ENCODE data around the gene AHNAK.

DNA sequence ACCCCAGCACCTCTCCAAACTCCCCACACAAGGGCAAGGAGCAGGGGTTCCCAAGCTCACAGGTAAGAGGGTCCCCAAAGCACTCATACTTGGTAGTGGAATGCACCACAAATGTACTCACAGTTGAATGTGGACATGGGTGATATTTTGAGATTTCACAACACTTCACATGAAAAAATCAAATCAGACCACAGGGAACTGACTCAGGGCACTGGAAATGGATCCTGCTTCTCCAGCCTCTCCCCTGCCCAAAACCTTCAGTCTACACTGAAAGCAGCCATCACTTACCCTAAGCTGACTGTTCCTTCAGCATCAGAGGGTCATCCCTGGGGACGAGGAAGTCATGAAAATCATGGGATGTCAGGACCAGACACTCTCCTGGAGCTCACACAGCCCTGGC lies 87.5 kb downstream of the AHNAK start:
- no peak for TF ChIP-seq POLR2A (IDR thresholded peaks at IDR 0.05)
- TF ChIP-seq, protein P1, sequence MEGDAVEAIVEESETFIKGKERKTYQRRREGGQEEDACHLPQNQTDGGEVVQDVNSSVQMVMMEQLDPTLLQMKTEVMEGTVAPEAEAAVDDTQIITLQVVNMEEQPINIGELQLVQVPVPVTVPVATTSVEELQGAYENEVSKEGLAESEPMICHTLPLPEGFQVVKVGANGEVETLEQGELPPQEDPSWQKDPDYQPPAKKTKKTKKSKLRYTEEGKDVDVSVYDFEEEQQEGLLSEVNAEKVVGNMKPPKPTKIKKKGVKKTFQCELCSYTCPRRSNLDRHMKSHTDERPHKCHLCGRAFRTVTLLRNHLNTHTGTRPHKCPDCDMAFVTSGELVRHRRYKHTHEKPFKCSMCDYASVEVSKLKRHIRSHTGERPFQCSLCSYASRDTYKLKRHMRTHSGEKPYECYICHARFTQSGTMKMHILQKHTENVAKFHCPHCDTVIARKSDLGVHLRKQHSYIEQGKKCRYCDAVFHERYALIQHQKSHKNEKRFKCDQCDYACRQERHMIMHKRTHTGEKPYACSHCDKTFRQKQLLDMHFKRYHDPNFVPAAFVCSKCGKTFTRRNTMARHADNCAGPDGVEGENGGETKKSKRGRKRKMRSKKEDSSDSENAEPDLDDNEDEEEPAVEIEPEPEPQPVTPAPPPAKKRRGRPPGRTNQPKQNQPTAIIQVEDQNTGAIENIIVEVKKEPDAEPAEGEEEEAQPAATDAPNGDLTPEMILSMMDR (IDR thresholded peaks at IDR 0.05) = no peak
